ENCODE results near the gene C5. TPM values are rescaled to one million over a fixed set of nuclear protein-coding genes. Genes with fewer than 3 reads are reported as not detected.

C5 gene
- total and polyA plus RNA-seq, 2 experiments from 2014 or later: 0.31 TPM; not detected in 1

DNA sequence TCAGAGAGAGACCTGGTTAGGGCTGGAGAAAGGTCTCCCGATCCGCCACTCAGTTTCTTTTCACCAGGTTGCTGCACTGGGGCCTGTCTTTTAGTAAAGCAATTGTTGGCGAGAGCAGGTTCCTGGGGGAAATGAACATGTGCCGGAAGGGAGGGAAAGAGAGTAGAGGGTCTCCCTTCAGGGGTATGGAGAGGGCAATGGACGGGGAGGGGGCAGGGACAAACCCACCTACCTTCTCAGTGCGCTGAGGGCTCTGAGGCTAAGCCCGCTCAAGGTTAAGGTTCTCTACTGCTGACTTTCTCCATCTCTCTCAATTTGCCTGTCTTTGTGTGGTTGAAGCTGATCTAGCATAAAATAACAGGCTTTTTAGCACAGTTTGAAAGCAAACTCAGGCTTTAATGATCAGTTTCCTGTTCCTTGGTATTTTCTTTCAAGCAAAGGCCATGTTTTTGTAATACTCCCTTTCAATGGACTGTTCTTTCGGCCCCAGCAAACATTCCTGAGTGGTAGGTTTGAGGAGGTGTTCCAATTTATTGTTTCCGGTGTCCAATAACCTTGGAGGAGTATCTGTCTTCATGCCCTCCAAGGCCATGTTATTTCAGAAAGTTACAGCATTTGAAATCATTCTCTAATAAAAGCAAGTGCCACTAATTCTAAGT, 98.0 kb downstream of the C5 start:
- Histone ChIP-seq H3K4me1 (ENCODE audit: insufficient read depth) (peaks cover 11% of the 10 kb centered on the region; the same call in 1 of the 2 replicates), H3K27me3 (ENCODE audit: insufficient read depth) (no peaks in the 10 kb centered on the region), H2AFZ (peak overlapping the region; percentile 82), H3K27ac (ENCODE audit: low read depth) (no peak overlapping the region), H3K4me3 (no peak overlapping the region), H4K20me1 (replicated peaks; ENCODE audit: insufficient read depth) (no peaks in the 10 kb centered on the region), H3K36me3 (ENCODE audit: insufficient read depth) (no peaks in the 10 kb centered on the region), H3F3A (replicated peaks; ENCODE audit: low read depth) (no peaks in the 10 kb centered on the region), H3K9me2 (ENCODE audit: insufficient read depth) (no peaks in the 10 kb centered on the region), H3K4me2 (no peak overlapping the region), H3K79me2 (replicated peaks; ENCODE audit: insufficient read depth) (no peaks in the 10 kb centered on the region)
- no peak for TF ChIP-seq EZH2 (IDR thresholded peaks at IDR 0.05; ENCODE audit: low read depth, unreplicated experiment)
- TF ChIP-seq, protein P1, sequence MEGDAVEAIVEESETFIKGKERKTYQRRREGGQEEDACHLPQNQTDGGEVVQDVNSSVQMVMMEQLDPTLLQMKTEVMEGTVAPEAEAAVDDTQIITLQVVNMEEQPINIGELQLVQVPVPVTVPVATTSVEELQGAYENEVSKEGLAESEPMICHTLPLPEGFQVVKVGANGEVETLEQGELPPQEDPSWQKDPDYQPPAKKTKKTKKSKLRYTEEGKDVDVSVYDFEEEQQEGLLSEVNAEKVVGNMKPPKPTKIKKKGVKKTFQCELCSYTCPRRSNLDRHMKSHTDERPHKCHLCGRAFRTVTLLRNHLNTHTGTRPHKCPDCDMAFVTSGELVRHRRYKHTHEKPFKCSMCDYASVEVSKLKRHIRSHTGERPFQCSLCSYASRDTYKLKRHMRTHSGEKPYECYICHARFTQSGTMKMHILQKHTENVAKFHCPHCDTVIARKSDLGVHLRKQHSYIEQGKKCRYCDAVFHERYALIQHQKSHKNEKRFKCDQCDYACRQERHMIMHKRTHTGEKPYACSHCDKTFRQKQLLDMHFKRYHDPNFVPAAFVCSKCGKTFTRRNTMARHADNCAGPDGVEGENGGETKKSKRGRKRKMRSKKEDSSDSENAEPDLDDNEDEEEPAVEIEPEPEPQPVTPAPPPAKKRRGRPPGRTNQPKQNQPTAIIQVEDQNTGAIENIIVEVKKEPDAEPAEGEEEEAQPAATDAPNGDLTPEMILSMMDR (conservative IDR thresholded peaks at IDR 0.05; ENCODE audit: low read depth in 2 of 2): no peak
- TF ChIP-seq EZH2phosphoT487 (IDR thresholded peaks at IDR 0.05; ENCODE audit: unreplicated experiment): no peak
- no peak for TF ChIP-seq POLR2AphosphoS5 (IDR thresholded peaks at IDR 0.05; ENCODE audit: low read depth)
- TF ChIP-seq, protein P2, sequence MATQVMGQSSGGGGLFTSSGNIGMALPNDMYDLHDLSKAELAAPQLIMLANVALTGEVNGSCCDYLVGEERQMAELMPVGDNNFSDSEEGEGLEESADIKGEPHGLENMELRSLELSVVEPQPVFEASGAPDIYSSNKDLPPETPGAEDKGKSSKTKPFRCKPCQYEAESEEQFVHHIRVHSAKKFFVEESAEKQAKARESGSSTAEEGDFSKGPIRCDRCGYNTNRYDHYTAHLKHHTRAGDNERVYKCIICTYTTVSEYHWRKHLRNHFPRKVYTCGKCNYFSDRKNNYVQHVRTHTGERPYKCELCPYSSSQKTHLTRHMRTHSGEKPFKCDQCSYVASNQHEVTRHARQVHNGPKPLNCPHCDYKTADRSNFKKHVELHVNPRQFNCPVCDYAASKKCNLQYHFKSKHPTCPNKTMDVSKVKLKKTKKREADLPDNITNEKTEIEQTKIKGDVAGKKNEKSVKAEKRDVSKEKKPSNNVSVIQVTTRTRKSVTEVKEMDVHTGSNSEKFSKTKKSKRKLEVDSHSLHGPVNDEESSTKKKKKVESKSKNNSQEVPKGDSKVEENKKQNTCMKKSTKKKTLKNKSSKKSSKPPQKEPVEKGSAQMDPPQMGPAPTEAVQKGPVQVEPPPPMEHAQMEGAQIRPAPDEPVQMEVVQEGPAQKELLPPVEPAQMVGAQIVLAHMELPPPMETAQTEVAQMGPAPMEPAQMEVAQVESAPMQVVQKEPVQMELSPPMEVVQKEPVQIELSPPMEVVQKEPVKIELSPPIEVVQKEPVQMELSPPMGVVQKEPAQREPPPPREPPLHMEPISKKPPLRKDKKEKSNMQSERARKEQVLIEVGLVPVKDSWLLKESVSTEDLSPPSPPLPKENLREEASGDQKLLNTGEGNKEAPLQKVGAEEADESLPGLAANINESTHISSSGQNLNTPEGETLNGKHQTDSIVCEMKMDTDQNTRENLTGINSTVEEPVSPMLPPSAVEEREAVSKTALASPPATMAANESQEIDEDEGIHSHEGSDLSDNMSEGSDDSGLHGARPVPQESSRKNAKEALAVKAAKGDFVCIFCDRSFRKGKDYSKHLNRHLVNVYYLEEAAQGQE (IDR thresholded peaks at IDR 0.05; ENCODE audit: unreplicated experiment): no peak
- no peak for TF ChIP-seq JUNB (IDR thresholded peaks at IDR 0.05; ENCODE audit: unreplicated experiment)
- TF ChIP-seq CREB1 (CRISPR knock-in tag; IDR thresholded peaks at IDR 0.05; ENCODE audit: low read depth): no peak
- peaks cover 9% of the 10 kb centered on the region; the same call in 2 of the 3 replicates for H3K4me1 Mint-ChIP-seq
- H3K4me3 Mint-ChIP-seq: no peak overlapping the region
- no peak for DNase-seq (ENCODE audit: low spot score)
- no peaks in the 10 kb centered on the region for H3K27me3 Mint-ChIP-seq (ENCODE audit: insufficient read depth, low read depth, poor library complexity)
- H3K9me3 Mint-ChIP-seq: no peaks in the 10 kb centered on the region
- H3K36me3 Mint-ChIP-seq (ENCODE audit: low read depth): no peaks in the 10 kb centered on the region
- ATAC-seq: no peak
- no peak overlapping the region for H3K27ac Mint-ChIP-seq

All from GM23338 (cell line).